HG03025 (cell line): ENCODE results near the gene UPK3B.
"Not testable (repeated sequence)": the region's sequence is repeated elsewhere in the genome, so short reads cannot be mapped to it uniquely, and the experiment has no call there.

Experiments used
- ATAC-seq: cut with Tn5 transposase; IDR thresholded peaks from one replicate; pipeline ENCODE4 v1.9.1; 2021; ENCODE audit warnings: mild to moderate bottlenecking, moderate library complexity; ENCODE audit not compliant: unreplicated experiment, low FRiP score

Gene UPK3B

DNA sequence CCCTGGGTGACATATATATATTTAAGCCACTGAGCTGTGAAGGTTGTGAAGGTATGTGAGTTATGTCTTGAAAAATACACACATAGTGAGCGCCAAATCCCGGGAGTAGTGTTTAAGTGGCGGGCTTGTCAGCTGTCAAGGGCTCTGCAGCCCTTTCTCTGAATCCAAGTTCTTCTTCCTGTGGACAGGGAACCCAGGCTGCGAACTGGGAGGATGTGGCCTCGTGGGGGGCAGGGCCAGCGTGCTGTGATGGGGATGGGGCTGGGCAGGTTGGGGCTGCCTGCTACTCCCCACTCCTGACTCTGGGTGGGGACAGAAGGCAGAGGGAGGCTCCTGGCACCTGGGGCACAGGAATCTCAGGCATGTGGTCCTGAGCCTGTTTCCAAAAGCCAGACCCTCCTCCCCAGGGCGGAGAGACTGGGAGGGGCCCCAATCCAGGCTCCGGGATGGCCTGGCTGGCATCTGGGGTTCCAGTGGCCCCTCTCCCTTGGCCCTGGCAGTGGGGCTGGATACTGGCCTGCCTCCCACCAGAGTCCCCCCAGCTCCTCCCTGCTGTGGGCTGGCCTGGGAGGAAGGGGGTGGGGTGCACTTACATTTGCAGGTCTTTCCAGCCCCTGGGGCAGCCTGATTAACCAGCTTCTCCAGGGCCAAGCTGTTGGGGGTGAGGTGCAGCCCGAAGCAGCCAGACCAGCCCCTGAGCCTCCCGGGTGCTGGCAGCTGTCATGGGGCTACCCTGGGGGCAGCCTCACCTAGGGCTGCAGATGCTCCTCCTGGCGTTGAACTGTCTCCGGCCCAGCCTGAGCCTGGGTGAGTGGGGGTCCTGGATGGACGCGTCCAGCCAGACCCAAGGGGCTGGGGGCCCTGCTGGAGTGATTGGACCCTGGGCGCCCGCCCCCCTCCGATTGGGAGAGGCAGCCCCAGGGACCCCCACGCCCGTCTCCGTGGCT is at the start of gene UPK3B:
UPK3B (plus strand) TSS at position 622 of the 947 bp plus-strand sequence; CDS start at position 723, 101 bp downstream.
- ATAC-seq = no peak

DNA sequence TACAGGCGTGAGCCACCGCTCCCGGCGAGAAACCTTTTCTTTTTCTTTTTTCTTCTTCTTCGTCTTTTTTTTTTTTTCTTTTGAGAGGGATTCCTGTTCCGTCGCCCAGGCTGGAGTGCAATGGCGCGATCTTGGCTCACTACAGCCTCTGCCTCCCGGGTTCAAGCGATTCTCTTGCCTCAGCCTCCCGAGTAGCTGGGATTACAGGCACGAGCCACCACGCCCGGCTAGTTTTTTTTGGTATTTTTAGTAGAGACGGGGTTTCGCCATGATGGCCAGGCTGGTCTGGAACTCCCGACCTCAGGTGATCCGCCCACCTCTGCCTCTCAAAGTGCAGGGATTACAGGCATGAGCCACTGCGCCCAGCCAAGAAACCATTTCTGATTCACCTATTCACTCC is 49.6 kb upstream of the UPK3B start:
- ATAC-seq = not testable (repeated sequence)

DNA sequence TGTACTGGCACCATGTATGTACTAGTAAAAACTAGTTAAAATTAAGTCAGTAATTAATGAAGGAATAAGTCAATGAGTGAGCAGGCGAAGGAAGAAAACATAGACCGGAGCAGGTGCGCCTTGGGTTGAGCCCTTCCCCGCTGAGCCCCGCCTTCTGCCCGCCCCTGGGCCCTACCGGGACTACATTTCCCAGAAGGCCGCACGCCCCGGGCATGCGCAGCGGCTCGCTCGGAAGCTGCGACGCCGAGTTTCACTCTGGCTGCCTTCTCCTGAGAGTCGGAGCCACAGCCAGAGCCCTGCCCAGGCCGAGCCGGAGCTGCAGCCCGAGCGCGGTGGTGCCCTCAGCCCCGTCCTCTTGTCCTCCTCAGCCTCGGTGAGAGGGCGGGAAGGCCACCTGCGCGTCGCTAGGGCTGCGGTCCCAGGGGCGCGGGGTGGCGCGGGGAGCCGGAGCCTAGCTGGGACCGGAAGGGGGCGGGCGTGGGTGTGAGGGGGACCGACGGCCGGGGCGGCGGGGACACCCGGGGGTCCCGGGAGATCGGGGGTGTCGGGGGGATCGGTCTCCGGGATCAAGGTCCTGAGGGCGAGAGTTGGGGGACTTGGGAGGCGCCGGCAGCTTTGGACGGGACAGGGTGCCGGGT is 48.8 kb upstream of the UPK3B start, which contains the start of gene DTX2:
DTX2 (plus strand) TSS at position 246 of the 638 bp plus-strand sequence. CDS start 18,801 bp downstream, outside the sequence.
- ATAC-seq = peak; percentile 95

DNA sequence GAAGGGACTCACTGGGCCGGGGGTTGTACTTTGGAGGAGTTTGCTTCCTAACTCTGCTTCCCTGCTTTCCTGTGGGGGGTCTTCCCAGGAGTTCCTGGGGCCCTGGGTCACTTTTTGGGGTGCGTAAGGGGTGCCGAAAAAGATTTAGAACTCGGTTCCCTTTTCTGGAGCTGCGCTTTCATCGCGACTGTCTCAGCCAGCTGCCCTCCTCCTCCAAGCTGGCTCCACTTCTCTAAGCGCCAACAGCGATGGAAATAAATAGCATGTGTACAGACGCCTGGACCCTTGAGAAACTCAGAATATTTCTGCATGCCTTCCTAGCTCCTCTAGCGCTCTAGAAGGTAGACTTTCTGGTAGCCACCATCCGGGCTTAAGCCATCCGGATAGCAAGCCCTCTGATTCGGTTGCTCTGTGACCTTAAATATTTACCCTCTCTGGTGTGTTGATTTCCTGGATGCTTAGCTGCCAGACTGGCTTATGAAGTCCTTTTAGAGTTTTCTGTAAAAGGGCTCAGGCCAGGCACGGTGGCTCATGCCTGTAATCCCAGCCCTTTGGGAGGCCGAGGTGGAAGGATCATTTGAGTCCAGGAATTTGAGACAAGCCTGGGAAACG is 48.0 kb upstream of the UPK3B start:
- ATAC-seq = not testable (repeated sequence)

DNA sequence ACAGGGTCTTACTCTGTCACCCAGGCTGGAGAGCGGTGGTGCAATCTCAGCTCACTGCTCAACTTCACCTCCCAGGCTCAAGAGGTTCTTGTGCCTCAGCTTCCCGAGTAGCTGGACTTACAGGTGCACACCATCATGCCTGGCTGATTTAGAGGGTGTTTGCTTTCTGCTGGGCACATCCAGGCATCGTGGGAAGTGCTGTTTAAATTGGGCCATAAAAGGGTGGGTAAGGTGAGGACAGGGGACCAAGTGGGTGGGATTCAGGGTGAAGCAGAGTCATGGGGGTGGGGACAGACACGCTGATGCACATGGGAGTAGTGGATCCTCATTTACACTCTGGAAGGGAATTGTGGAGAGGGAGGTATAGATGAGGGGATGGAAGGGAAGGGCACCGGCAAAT is 45.4 kb upstream of the UPK3B start:
- not testable (repeated sequence) for ATAC-seq

DNA sequence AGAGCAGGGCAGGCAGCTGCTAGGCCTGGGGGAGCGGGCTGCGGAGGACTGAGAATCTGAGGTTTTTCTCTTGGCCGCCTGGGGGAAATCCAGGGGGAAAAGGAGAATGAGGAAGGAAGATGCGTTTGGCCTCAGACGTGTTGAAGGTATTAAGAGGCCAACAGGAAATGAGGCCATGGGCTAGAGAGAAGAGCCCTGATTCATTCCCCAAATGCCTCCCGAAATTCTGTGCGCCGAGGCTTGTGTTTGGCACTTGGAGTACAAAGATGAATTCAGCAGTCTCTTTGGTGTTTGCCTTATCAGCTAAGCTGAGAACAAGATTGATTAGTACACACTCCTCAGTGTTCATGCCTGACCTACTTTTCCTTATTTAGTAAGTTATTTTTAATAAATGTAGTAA is 44.4 kb upstream of the UPK3B start:
- ATAC-seq = not testable (repeated sequence)

DNA sequence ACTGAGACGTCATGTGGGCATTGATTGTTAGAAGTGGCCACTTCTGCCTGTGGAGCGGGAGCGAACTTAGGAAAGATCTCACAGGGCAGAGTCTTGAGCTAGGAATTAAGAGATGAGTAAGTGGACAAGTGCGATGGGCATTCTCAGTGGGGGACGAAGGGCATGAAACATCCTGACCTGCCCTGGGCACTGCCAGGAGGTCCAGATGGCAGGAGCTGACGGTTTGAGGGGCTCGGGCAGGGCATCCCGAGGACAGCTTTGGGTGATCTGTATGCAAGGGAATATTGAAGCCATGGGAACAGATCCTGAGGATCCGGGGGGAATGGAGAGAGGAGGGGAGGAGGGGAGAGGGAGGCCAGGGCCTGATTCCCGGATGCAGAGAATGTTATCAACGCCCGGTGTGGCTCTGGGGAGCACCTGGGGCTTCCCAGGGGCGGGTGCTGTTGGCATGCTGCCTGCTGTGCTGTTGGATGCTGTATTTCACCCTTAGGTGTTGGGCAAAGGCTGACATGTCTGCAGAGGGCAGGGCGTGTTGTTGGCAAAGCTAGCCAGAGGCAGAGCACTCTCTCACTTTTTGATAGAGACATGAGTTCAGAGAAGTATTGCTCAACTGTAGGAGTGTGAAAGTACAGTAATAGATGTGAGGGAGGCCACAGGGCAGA is 42.5 kb upstream of the UPK3B start:
- not testable (repeated sequence) for ATAC-seq

DNA sequence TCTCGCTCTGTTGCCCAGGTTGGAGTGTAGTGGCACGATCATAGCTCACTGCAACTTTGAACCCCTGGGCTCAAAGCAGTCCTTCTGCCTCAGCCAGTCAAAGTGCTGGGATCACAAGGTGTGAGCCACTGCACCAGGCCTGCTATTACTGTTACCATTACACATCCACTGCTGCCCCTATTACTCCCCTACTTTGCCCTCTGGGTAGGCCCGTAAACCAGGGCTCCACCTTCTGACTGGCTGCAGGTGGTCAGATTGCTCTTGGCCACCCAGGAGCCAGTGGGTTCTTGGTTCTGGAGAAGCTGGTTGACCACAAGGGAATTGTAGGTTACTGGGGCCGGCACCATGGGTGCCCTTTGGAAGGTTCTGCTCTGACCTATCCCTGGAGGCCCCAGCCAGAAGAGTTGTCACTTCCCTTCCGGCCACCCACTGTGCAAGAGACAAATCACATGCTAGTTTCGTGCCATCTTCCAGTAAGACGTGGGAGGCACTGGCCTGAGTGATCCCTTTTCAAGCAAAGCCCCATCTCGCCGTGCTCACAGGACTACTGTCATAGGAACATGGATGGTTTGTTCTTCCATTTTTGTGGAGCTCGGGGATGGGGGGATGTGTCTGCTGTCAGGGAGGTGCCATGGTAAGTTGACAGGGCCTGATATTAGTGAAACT is 38.7 kb upstream of the UPK3B start:
- ATAC-seq = not testable (repeated sequence)

DNA sequence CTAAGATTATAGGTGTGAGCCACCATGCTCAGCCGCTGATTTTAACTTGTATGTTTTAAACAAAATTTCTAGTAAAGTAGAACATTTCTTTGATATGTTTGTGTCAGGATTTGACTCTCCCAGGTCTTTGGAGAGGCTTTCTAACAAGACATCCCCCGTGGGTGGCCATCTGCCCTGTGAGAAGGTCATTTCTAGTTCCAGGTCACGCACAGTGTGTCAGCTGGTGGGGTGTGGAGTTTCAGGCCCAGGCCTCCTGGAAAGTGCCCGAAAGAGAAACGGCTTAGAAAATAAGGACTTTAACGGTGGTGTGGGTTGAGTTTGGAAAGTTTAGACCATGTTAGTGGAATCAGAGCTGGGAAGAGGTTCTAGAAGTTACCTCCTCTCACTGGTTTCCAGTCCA is 37.3 kb upstream of the UPK3B start:
- ATAC-seq = not testable (repeated sequence)

DNA sequence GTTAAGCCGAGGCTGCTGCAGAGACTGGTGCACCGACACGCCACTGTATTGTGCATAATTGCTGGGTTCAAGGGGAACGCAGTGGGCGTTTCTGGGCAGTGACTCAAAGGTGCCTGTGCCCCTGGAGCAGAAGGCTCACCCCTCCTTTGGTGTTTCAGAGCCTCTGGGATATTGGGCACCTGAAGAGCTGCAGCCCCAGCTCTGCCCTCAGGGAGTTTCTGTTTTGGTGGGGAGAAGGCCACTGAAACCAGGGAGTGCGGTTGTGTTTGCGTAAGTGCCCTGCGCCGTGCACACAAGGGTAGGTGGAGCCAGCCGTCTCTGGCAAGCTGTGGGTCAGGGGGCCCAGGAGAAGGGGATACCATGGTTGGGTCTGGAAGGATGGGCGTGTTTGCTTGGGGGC is 34.1 kb upstream of the UPK3B start:
- not testable (repeated sequence) for ATAC-seq

DNA sequence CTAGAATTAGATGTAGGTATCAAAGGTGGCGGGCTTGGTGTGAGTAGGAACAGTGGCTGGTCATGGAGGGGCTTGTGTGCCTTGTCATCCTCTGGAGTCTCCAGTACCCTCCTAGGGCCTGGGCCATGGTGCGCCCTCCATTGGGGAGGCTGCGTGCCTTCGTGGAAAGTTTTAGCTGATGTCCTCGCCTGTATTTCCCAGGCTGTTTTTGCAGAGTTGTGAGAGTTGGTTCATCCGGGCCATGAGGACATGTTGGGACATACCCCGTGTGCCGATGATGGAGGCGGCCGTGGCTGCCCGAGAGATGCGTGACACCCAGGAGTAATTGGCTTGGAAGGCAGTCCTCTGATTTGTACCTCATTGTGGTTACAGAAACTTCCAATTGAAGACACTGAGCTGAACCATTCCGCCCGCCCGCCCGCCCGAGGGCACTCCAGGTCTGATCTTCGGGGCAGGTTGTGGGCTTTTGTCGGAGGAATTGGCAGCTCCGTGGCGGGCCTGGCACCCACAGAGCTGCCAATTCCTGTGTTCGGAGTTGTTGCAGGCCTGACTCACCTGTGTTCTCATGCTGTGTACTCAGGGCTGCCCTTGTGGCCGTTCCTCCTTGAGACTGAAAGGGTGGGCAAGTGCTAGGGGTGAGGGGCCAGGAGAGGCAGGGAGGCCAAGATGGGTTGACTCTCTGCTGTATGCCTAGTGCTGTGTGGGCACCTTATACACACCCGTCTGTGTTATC is 33.4 kb upstream of the UPK3B start:
- not testable (repeated sequence) for ATAC-seq

DNA sequence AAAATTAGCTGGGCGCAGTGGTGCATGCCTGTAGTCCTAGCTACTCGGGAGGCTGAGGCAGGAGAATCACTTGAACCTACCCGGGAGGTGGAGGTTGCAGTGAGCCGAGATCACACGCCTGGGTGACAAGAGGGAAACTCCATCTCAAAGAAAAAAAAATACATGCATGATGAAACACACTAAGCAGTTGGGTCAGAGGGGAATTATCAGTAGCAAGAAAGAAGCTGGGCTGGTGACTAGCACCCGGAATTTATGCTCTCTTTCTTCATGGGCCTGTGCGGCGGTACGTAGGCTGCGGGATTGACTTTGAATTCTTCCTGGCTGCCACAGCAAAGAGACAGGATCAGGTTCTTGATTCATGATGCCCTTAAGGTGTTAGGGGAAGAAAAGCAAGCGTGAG is 30.7 kb upstream of the UPK3B start:
- ATAC-seq = not testable (repeated sequence)

DNA sequence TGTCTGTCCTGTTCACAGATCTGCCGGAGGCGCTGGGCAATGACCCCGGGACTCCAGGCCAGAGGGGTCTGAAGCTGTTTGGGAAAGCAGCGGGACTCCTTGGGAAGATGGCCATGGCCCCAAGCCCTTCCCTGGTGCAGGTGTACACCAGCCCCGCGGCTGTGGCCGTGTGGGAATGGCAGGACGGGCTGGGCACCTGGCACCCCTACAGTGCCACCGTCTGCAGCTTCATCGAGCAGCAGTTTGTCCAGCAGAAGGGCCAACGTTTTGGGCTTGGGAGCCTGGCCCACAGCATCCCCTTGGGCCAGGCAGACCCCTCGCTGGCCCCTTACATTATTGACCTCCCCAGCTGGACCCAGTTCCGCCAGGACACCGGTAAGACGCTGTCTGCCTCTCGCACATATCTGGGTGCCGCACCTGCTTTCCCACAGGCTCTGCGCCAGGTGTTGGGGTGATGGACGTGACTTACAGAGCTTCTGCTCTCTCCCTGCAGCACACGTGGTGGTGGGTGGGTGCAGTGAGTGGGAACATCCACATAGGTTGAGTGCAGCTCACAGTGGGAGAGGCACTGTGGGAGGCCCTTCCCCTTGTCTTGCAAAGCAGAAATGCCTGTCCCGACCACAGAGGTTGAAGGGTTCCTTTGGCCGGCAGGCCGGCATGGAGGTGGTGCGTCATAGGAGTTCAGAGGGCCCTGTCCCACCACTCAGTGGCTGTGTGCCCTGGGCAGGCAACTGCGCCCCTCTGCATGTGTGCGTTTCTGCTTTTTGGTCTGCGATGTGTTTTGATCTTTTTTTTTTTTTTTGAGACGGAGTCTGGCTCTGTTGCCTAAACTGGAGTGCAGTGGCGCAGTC is 29.7 kb upstream of the UPK3B start:
- ATAC-seq = not testable (repeated sequence)

DNA sequence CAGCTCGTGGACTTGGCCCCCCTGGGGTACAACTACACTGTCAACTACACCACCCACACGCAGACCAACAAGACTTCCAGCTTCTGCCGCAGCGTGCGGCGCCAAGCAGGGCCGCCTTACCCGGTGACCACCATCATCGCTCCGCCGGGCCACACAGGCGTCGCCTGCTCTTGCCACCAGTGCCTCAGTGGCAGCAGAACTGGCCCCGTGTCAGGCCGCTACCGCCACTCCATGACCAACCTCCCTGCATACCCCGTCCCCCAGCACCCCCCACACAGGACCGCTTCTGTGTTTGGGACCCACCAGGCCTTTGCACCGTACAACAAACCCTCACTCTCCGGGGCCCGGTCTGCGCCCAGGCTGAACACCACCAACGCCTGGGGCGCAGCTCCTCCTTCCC is 27.7 kb upstream of the UPK3B start:
- not testable (repeated sequence) for ATAC-seq

DNA sequence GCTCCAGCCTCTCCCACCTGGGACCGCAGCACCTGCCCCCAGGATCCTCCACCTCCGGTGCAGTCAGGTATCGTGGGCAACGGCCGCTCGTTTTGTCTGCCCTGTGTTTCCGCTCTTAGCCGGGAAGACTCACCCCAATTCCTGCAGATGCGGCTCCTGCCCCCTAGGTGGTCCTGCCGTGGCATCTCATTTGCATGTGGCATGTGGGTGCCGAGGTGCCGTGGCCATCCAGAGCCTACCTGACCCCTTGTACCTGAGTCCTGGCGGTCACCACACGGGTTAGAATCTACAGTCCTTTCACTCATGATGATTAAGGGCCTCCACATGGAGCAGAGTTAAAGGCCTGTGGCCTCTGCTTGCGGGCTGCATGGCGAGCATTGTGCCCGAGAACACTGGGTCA is 27.3 kb upstream of the UPK3B start:
- not testable (repeated sequence) for ATAC-seq

DNA sequence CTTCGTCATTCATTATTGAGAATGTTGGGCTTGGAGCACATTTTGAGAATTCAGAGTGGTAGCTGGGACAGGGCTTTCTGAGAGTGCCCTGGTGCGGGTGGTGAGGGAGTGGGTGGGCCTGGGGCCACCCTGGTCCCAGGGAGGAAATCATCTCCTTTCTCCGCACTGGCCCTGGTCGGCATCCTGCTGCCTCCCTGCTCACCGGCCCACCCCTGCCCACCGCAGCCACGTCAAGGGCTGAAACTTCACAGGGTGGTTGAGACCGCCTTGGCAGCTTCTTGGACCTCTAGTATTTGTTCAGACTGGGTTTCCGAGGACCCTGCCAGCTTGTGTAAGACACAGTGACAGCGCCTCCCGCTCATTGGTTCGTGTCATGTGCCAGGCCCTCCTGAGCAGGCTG is 25.9 kb upstream of the UPK3B start:
- not testable (repeated sequence) for ATAC-seq

DNA sequence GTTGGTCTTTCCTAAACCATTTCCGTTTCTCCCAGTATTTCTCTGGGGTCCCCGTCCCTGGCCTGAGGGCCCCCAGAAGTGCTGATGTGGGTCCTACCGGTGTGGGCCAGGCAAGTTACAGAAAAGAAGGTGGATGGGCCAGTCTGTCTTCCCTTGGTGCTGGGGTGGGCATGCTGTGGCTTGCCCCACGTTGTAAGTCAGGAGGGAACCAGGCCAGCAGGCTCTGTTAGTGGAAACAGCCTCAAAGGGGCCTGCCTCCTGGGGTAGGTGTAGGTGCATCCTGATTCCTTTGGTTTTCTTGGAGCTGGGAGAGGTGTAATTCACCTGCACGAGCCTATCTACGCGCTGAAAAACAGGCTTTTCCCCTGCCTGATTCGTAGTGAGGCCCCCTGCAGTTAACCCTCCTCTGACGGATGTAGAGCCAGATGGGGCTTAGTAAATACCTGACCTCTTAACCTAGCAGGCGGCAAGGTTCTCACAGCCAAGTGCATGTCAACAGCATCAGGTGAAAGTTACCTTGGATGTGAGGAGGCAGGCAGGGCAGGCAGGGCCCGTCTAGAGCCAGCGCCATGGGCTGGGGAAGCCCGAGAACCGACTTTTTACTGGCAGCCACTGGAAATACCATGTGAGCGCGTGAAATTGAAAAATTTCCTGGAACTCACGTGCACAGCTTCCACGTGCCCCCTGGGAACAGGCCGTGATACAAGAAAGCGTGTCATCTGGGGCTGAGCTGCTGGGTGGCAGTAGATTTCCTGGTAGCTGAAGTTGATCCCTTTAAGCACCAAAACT is 24.3 kb upstream of the UPK3B start:
- ATAC-seq = peak; percentile 5

DNA sequence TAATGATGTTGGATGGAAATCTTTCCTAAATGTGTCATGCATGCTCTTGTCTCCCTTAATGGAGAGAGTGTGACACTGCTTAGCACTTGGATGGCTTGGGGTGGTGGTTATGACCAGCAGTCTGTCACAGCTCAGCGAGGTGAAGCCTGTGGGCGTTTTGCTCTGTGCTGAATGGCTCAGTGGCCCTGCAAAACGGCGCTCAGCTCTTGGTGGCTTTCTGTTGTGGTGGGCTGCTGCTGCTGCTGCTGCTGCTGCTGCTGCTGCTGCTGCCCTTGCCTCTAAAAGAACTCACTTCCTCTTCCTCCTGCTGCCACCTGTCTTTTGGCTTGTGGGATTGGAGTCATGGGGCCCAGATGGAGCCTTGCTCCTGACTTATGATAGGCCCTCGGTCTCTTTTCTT is 23.7 kb upstream of the UPK3B start:
- peak; percentile 98 for ATAC-seq
